ENCODE measurements around the gene EVI5. TPM values are rescaled to one million over a fixed set of nuclear protein-coding genes. Genes with fewer than 3 reads are reported as not detected.
"Not testable (repeated sequence)": the region's sequence is repeated elsewhere in the genome, so short reads cannot be mapped to it uniquely, and the experiment has no call there.

Gene EVI5
- total and polyA plus RNA-seq, 2 experiments from 2014 or later: 16.5 to 20.0 TPM

GRCh38 chr1:92587445-92587844 lies 197.5 kb downstream of the EVI5 start:
- no peaks in the 10 kb centered on the region for H4K20me1 ChIP-seq (ENCODE audit: insufficient read depth)
- in situ Hi-C loops (cut with MboI): no loop called here
- H3K9me2 ChIP-seq (ENCODE audit: insufficient read depth): no peaks in the 10 kb centered on the region
- H3K9me3 ChIP-seq (ENCODE audit: low read depth): no peaks in the 10 kb centered on the region
- 96 to 97% methylated on average over 2 of the region's 2 CpGs for WGBS, 2 experiments (ENCODE audit: low coverage in 1 of 2, low lambda C conversion rate in 2 of 2, missing lambda C conversion rate in 2 of 2)
- H3K27ac ChIP-seq: no peak overlapping the region
- TF ChIP-seq EZH2phosphoT487 (IDR thresholded peaks at IDR 0.05; ENCODE audit: insufficient read depth, low read depth) (no peak), EZH2 (IDR thresholded peaks at IDR 0.05; ENCODE audit: insufficient read depth, poor library complexity, severe bottlenecking) (no peak)
- H3K4me1 ChIP-seq (ENCODE audit: insufficient read depth): peaks cover 17% of the 10 kb centered on the region
- DNase-seq: no peak
- H3F3A ChIP-seq (ENCODE audit: insufficient read depth): peaks cover 5% of the 10 kb centered on the region; the same call in 1 of the 2 replicates
- H3K4me3 ChIP-seq: no peak overlapping the region
- no peak overlapping the region for H2AFZ ChIP-seq
- H3K9ac ChIP-seq: no peak overlapping the region
- no peaks in the 10 kb centered on the region for H3K36me3 ChIP-seq (ENCODE audit: low read depth)
- no peaks in the 10 kb centered on the region for H3K27me3 ChIP-seq (replicated peaks; ENCODE audit: insufficient read depth)
- H3K4me2 ChIP-seq (ENCODE audit: unreplicated experiment): no peak overlapping the region
- H3K79me2 ChIP-seq (ENCODE audit: insufficient read depth): no peaks in the 10 kb centered on the region

- Histone ChIP-seq H3K4me2 (ENCODE audit: unreplicated experiment) (no peak overlapping the region), H4K20me1 (ENCODE audit: insufficient read depth) (no peaks in the 10 kb centered on the region), H3K36me3 (ENCODE audit: low read depth) (no peaks in the 10 kb centered on the region), H3K9me3 (ENCODE audit: low read depth) (no peaks in the 10 kb centered on the region), H3K27ac (no peak overlapping the region), H3K4me3 (no peak overlapping the region), H3F3A (ENCODE audit: insufficient read depth) (peaks cover 5% of the 10 kb centered on the region; the same call in 1 of the 2 replicates), H2AFZ (no peak overlapping the region), H3K4me1 (ENCODE audit: insufficient read depth) (peaks cover 17% of the 10 kb centered on the region), H3K79me2 (ENCODE audit: insufficient read depth) (no peaks in the 10 kb centered on the region), H3K9ac (no peak overlapping the region), H3K27me3 (replicated peaks; ENCODE audit: insufficient read depth) (no peaks in the 10 kb centered on the region), H3K9me2 (ENCODE audit: insufficient read depth) (no peaks in the 10 kb centered on the region)
- DNase-seq: no peak
- in situ Hi-C loops (cut with MboI): no loop called here
- no peak for TF ChIP-seq EZH2phosphoT487 (IDR thresholded peaks at IDR 0.05; ENCODE audit: insufficient read depth, low read depth)
- TF ChIP-seq EZH2 (IDR thresholded peaks at IDR 0.05; ENCODE audit: insufficient read depth, poor library complexity, severe bottlenecking): no peak
Measured at GRCh38 chr1:92585831-92586230, 199.1 kb downstream of the EVI5 start.

DNA sequence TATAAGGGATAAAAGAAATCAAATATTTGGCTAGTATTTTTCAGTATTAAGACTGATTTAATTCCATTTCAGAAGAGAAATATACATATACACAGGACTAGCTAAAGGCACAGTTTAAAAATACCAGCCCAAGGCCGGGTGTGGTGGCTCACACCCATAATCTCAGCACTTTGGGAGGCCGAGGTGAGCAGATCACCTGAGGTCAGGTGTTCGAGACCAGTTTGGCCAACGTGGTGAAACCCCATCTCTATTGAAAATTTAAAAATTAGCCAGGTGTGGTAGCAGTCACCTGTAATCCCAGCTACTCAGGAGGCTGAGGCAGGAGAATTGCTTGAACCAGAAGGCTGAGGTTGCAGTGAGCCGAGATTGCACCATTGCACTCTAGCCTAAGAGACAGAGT lies 200.1 kb downstream of the EVI5 start:
- Histone ChIP-seq H3K4me1 (ENCODE audit: insufficient read depth) (peaks cover 22% of the 10 kb centered on the region), H3K4me2 (ENCODE audit: unreplicated experiment) (peak overlapping the region; percentile 36)
- H3K4me3 ChIP-seq; H3K9me2 ChIP-seq (ENCODE audit: insufficient read depth); H3K36me3 ChIP-seq (ENCODE audit: low read depth); DNase-seq; H4K20me1 ChIP-seq (ENCODE audit: insufficient read depth); H3K27ac ChIP-seq; H3K9me3 ChIP-seq (ENCODE audit: low read depth); H3K79me2 ChIP-seq (ENCODE audit: insufficient read depth); H2AFZ ChIP-seq; H3K27me3 ChIP-seq (replicated peaks; ENCODE audit: insufficient read depth); in situ Hi-C loops (cut with MboI); H3K9ac ChIP-seq; H3F3A ChIP-seq (ENCODE audit: insufficient read depth): not testable (repeated sequence)
- WGBS, 2 experiments (ENCODE audit: low coverage in 1 of 2, low lambda C conversion rate in 2 of 2, missing lambda C conversion rate in 2 of 2): 94 to 95% methylated on average over 5 of the region's 5 CpGs

DNA sequence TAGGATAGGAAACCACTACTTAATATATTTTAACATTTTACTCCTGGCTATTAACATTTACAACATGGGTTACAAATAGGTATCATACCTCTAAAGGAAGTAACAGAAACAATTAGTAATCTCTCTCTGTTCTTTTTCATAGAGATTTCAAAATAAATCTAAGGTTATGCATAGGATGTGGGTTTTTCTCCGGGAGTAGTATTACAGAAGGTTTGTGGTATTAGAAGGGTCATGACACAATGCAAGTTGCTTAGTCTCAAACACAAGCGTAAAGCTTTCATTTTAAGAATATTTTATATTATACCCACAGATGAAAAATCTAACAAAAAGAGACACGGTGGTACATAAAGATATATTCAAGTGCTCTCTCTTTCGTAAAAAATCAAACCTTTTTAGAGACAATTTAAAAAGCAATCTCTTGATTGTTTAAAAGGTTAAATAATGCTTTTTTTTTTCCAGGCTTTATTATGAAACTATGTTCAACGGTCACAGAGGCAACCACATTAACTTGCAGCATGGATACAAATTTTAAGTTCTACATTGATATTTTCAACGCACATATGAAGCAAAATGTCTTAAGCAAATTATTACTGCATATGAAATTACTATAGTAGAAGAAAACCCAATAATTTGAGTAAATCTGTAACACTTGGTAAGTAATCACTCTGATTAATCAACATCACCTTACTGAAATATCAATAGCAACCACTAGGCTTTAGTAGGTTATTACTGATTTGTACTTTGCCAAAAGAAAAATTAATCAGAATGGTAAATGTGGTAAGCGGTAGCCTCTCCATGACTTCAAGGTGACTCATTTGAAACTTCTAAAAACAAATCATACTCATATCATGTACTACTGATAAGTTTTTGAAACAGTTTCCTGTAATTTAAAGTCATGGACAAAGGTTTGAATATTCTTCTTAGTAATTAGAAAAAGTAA lies 200.8 kb downstream of the EVI5 start:
- Histone ChIP-seq H2AFZ (no peak overlapping the region), H3K4me1 (ENCODE audit: insufficient read depth) (peaks cover 24% of the 10 kb centered on the region), H3K27me3 (replicated peaks; ENCODE audit: insufficient read depth) (no peaks in the 10 kb centered on the region), H3K4me2 (ENCODE audit: unreplicated experiment) (peak overlapping the region; percentile 50), H3K9me3 (ENCODE audit: low read depth) (no peaks in the 10 kb centered on the region), H3K9me2 (ENCODE audit: insufficient read depth) (no peaks in the 10 kb centered on the region), H3K36me3 (ENCODE audit: low read depth) (no peaks in the 10 kb centered on the region), H3K4me3 (peak overlapping the region; percentile 6; the same call in 1 of the 2 replicates), H3K79me2 (ENCODE audit: insufficient read depth) (no peaks in the 10 kb centered on the region), H3K9ac (no peak overlapping the region), H4K20me1 (ENCODE audit: insufficient read depth) (no peaks in the 10 kb centered on the region), H3F3A (ENCODE audit: insufficient read depth) (peaks cover 5% of the 10 kb centered on the region; the same call in 1 of the 2 replicates), H3K27ac (peak overlapping the region; percentile 12; the same call in 1 of the 2 replicates)
- 57 to 60% methylated on average over 7 of the region's 7 CpGs for WGBS, 2 experiments (ENCODE audit: low coverage in 1 of 2, low lambda C conversion rate in 2 of 2, missing lambda C conversion rate in 2 of 2)
- TF ChIP-seq EZH2 (IDR thresholded peaks at IDR 0.05; ENCODE audit: insufficient read depth, poor library complexity, severe bottlenecking): no peak
- no peak for TF ChIP-seq EZH2phosphoT487 (IDR thresholded peaks at IDR 0.05; ENCODE audit: insufficient read depth, low read depth)
- in situ Hi-C loops (cut with MboI): no loop called here
- peak; percentile 70 for DNase-seq

Measured in GM23248 (cell line).